Neutrophil (primary cell): Measurements from ENCODE around the gene NPR1.
A peak's percentile ranks its signal among the peaks of the same experiment; 100 is the strongest.
"Not testable (repeated sequence)": the region's sequence is repeated elsewhere in the genome, so short reads cannot be mapped to it uniquely, and the experiment has no call there.

ENCODE experiments used
- H3K27ac ChIP-seq: fragments of 200-600 bp; sonication (generic); 2 replicates; pipeline ENCODE4 v1.5.1; 2016; ENCODE audit warnings: mild to moderate bottlenecking, moderate library complexity
- H3K27me3 ChIP-seq: fragments of 200-600 bp; sonication (generic); 2 replicates; pipeline ENCODE4 v1.6.0; 2016; ENCODE audit warnings: mild to moderate bottlenecking
- H3K36me3 ChIP-seq: fragments of 200-600 bp; sonication (generic); 2 replicates; pipeline ENCODE4 v1.5.1; 2017
- H3K4me1 ChIP-seq, 2 experiments: fragments of 200-600 bp in 1 of 2; sonication (generic) in 1 of 2; 1 replicate in 1 of 2; 2 replicates in 1 of 2; pipeline versions ENCODE4 v1.5.1 to v1.6.1; 2013 to 2016; ENCODE audit warnings: low read depth in 1 of 2, low read length in 1 of 2, mild to moderate bottlenecking in 1 of 2, moderate library complexity in 1 of 2; ENCODE audit not compliant: control insufficient read depth in 1 of 2, insufficient read depth in 1 of 2
- H3K4me3 ChIP-seq, 2 experiments: fragments of 200-600 bp in 1 of 2; sonication (generic) in 1 of 2; 1 replicate in 1 of 2; 2 replicates in 1 of 2; pipeline ENCODE4 v1.5.1; 2013 to 2016; ENCODE audit warnings: low read depth in 1 of 2, low read length in 1 of 2, mild to moderate bottlenecking in 1 of 2, moderate library complexity in 1 of 2
- H3K9me3 ChIP-seq: fragments of 200-600 bp; sonication (generic); 2 replicates; pipeline ENCODE4 v1.5.1; 2016
- CTCF ChIP-seq: fragments of 200-600 bp; sonication (generic); IDR thresholded peaks from 2 replicates; pipeline ENCODE4 v1.5.1; 2016; ENCODE audit warnings: antibody characterized with exemption

NPR1 gene

GRCh38 chr1:153669606-153670005 is 8.9 kb upstream of the NPR1 start:
- H3K27ac ChIP-seq: peak overlapping the region; percentile 69
- peaks cover 32% of the 10 kb centered on the region for H3K36me3 ChIP-seq
- H3K27me3 ChIP-seq: no peaks in the 10 kb centered on the region
- H3K4me1 ChIP-seq: peaks cover 18 to 19% of the 10 kb centered on the region in 2 experiments
- H3K9me3 ChIP-seq: no peaks in the 10 kb centered on the region
- H3K4me3 ChIP-seq: no peak overlapping the region
- no peak for TF ChIP-seq CTCF

GRCh38 chr1:153670257-153670858 is 8.1 kb upstream of the NPR1 start:
- H3K36me3 ChIP-seq: peaks cover 24% of the 10 kb centered on the region
- H3K4me1 ChIP-seq: peaks cover 18 to 19% of the 10 kb centered on the region in 2 experiments
- H3K4me3 ChIP-seq: peak overlapping the region; percentile 62 to 84
- H3K27me3 ChIP-seq: no peaks in the 10 kb centered on the region
- no peak for TF ChIP-seq CTCF
- peak overlapping the region; percentile 69 for H3K27ac ChIP-seq
- H3K9me3 ChIP-seq: no peaks in the 10 kb centered on the region

- peak within 1 kb of the TSS; percentile 62 to 84 for H3K4me3 ChIP-seq
Observed at GRCh38 chr1:153670859-153671627, 7.4 kb upstream of the NPR1 start, which contains the start of gene ILF2. Gene ILF2, minus strand, starts transcription at chr1:153670993. Its CDS starts 71 bp downstream, at chr1:153670922.

GRCh38 chr1:153671628-153672353 is 6.7 kb upstream of the NPR1 start:
- Histone ChIP-seq H3K36me3 (peaks cover 12% of the 10 kb centered on the region), H3K4me3 (peak overlapping the region; percentile 62 to 84), H3K27ac (peak overlapping the region; percentile 69), H3K4me1 (peaks cover 18 to 19% of the 10 kb centered on the region in 2 experiments)
- H3K9me3 ChIP-seq, H3K27me3 ChIP-seq: not testable (repeated sequence)

More at GRCh38 chr1:153670859-153671627, 7.4 kb upstream of the NPR1 start, which contains the start of gene ILF2:
- Histone ChIP-seq H3K36me3 (peaks cover 19% of the 10 kb centered on the region), H3K27me3 (no peaks in the 10 kb centered on the region), H3K9me3 (no peaks in the 10 kb centered on the region), H3K4me1 (peaks cover 18 to 19% of the 10 kb centered on the region in 2 experiments), H3K27ac (peak within 1 kb of the TSS; percentile 69)
- TF ChIP-seq CTCF: no peak

GRCh38 chr1:153673511-153673910 is 5.0 kb upstream of the NPR1 start:
- peaks cover 16% of the 10 kb centered on the region for H3K27me3 ChIP-seq
- H3K4me1 ChIP-seq: peaks cover 29 to 30% of the 10 kb centered on the region in 2 experiments
- no peaks in the 10 kb centered on the region for H3K36me3 ChIP-seq
- no peak overlapping the region for H3K27ac ChIP-seq
- no peak overlapping the region for H3K4me3 ChIP-seq
- no peaks in the 10 kb centered on the region for H3K9me3 ChIP-seq
- no peak for TF ChIP-seq CTCF
